GM12864 (cell line): ENCODE measurements around the gene RNF220.

Experiments
- DNase-seq: peaks from one replicate; pipeline ENCODE4 v3.0.0-alpha.2; 2011; ENCODE audit warnings: low read depth
- H3K4me3 ChIP-seq: 2 replicates; pipeline ENCODE4 v1.5.1; 2011; ENCODE audit warnings: mild to moderate bottlenecking, low read depth, low read length, control low read depth
- TF ChIP-seq, protein P1 (sequence below): IDR thresholded peaks from 2 replicates; pipeline ENCODE4 v1.5.1; 2011; ENCODE audit warnings: low read depth, mild to moderate bottlenecking, moderate library complexity, low read length, control low read depth, inconsistent platforms; ENCODE audit errors: missing control alignments

RNF220 gene

DNA sequence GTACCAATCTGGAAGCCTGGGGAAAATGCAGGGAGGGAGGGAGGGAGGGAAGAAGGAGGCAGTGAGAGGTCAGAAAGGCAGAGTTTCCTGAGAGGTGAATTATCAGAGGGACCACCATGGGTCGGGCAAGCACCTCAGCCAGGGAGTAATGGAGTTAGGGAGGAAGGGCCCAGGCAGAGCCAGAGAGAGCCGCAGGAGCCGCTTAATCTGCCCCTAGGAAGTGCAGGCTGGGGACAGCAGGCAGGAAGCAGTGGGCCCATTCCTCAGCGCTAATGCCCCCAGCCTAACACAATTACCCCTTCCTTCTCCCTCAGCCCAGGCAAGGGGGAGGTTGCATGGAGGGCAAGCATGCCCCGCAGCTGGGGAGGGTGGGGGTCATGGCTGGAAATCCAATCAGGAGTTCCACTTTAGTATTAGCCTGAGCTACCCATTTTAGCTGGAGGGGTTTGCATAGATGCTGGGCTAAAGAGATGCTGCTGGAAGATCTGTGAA is 160.2 kb downstream of the RNF220 start:
- no peak overlapping the region for H3K4me3 ChIP-seq
- TF ChIP-seq, protein P1, sequence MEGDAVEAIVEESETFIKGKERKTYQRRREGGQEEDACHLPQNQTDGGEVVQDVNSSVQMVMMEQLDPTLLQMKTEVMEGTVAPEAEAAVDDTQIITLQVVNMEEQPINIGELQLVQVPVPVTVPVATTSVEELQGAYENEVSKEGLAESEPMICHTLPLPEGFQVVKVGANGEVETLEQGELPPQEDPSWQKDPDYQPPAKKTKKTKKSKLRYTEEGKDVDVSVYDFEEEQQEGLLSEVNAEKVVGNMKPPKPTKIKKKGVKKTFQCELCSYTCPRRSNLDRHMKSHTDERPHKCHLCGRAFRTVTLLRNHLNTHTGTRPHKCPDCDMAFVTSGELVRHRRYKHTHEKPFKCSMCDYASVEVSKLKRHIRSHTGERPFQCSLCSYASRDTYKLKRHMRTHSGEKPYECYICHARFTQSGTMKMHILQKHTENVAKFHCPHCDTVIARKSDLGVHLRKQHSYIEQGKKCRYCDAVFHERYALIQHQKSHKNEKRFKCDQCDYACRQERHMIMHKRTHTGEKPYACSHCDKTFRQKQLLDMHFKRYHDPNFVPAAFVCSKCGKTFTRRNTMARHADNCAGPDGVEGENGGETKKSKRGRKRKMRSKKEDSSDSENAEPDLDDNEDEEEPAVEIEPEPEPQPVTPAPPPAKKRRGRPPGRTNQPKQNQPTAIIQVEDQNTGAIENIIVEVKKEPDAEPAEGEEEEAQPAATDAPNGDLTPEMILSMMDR = no peak
- no peak for DNase-seq

DNA sequence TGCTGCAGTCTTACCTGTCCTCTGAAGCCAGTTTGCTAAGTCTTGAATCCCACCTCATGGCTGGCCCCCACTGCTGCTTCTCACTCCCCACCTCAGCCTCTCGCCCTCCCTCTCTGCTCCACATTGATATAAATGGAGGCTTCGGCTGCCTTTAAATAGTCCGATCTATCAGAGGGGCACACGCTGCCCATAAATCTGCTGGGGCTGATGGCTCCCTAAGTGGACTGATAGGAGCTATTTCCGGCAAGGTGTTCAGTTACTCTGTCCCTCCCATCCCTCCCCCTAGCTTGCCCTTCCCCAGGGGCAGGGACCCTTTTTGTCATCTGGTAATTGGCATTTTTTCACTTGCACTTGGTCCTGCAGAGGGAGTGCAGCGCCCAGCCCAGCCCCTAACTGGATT is 160.8 kb downstream of the RNF220 start:
- DNase-seq = no peak
- no peak overlapping the region for H3K4me3 ChIP-seq
- TF ChIP-seq, protein P1 = no peak

DNA sequence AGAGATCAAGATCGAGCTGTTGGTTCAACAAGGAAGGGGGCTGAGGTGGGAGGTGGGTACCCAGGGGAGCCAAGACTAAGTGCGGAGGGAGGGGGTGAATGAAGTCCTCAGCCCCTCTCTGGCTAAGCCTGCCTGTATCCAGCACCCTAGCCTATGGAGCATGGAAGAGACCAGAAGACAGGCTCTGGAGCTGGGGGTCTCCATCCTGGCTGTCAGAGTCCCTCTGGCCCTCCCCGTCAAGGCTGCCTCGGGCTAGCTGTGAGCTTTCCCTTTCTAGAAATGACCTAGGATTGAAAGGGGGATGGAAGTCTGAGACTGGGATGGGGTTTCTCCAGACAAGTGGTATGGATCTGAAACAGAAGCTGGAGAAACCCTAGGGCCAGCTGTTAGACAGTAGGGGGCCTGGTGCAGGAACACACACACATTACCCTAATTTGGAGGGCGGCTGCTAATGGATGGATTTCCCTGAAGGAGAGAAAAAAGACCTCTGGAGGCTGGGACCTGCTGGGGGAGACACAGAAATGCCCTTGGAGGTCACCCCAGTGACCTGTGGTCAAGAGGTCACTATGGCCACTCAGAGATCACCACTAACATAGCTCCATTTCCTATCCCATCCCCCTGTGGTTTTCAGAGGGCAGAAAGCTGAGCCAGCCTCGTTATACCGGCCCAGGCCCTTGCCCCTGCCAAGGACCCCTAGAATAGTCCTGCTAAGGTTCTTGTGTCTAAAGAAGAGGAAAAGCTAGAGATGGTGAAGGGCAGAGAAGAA is 161.4 kb downstream of the RNF220 start:
- TF ChIP-seq, protein P1 = no peak
- no peak overlapping the region for H3K4me3 ChIP-seq
- no peak for DNase-seq

DNA sequence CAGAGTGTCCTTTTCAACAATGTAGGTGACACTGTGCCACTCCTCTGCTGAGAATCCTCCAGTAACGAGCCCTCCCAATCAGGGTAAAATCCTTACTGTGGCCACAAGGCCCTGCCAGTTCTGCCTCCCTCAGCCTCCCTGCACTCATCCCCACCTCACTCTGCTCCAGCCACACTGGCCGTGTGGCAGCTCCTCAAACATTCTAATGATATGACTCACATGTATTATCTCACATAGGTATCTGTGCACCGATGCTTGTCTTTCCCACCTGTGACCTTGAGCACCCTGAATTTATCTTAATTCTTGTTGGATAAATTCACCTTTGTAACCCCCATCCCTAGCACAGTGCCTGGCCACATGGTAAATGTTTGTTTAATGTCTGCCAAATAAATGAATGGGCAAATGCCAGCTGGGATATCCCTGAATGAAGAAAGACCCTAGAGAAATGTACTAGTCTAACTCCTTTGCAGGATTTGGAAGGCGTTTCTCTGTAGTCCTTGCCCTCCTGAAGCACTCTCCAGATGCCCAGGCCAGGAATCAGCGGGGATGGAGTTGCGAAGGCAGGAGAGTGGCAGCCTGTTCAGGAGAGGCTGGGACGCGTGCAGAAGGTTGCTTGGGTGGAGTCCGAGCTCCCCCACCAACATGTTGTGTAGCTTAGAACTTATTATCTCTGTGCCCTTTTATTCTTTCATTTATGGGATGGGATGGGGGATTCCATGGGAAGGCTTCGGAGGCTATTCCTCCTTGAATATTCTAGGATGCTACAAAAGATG is 163.3 kb downstream of the RNF220 start:
- H3K4me3 ChIP-seq = no peak overlapping the region
- TF ChIP-seq, protein P1 = no peak
- no peak for DNase-seq

DNA sequence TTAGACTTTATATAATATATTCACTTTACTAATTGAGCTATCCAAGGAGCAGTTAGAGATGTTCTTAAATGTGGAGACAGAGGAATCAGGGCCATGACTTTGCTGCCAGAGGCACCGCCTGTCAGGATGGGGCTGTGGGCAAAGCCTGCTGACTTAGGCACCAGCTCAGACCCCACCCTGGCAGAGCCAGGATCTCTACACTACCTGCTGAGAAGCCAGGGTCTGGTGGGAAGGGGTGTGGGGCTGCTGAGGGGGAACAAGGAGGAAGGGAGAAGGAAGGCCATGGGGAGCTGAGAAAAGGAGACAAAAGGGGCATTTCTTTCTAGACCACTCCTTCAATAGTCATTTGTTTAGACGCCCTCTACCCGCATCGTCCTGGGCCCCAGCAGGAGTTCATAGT is 164.4 kb downstream of the RNF220 start:
- DNase-seq = no peak
- TF ChIP-seq, protein P1 = no peak

DNA sequence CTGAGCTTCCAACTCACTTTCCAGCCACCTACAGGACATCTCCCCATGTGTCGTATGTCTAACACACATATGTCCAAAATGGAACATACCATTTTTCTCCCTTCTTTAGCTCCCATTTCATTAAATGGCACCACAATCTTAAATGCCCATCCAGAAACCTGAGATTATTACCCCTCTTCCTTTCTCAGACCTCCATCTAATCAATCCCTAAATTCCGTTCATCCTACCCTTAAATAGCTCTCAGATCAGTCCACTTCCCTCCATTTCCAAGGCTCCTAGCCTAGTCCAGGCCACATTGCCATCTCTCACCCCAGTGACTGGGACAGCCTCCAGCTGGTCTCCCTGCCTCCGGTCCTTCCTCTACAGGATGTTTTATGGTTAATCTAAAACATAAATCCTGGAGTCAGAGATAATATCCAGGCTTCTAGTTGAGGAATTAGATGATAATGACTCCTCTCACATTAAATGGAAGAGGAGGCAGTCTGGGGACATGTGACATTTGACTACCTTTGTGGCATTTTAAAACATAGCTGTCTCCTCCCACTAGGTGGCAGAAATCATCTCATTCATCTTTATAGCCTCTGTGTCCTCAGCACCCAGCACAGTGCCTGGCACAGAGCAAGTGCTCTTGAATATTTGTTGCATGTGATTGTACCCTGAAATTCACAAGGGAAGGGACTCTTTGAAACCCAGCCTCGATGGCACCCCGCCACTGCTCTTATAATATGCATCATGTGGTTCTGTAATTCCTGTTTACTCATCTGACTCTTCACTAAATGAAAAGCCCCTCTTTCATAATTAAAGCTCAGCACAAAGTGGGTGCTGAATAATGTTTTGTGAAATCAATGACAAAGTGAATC is 166.9 kb downstream of the RNF220 start:
- H3K4me3 ChIP-seq = no peak overlapping the region
- DNase-seq = no peak
- TF ChIP-seq, protein P1 = peak; percentile 64

More for the DNA sequence above, 164.4 kb downstream of the RNF220 start:
- no peak overlapping the region for H3K4me3 ChIP-seq
